HCT116 (cell line): ENCODE data around the gene TMEM184A.

ENCODE experiments used
- CEBPB ChIP-seq: IDR thresholded peaks from 2 replicates; pipeline ENCODE4 v1.6.1; 2012; ENCODE audit warnings: low read depth
- EZH2 ChIP-seq: fragments of 200-600 bp; sonication (generic); IDR thresholded peaks from 2 replicates; pipeline ENCODE4 v1.6.1; 2017; ENCODE audit warnings: antibody characterized with exemption, mixed run types
- EZH2phosphoT487 ChIP-seq: fragments of 200-600 bp; IDR thresholded peaks from 2 replicates; pipeline ENCODE4 v1.6.1; 2018; ENCODE audit warnings: antibody characterized with exemption, borderline replicate concordance
- JUND ChIP-seq: IDR thresholded peaks from 2 replicates; pipeline ENCODE4 v1.6.1; 2012
- POLR2A ChIP-seq: IDR thresholded peaks from 2 replicates; pipeline ENCODE4 v1.7.0; 2011; ENCODE audit warnings: borderline replicate concordance; ENCODE audit not compliant: insufficient read depth, insufficient read length; ENCODE audit errors: extremely low read depth
- POLR2AphosphoS5 ChIP-seq: IDR thresholded peaks from 2 replicates; pipeline ENCODE4 v1.6.1; 2011; ENCODE audit warnings: mild to moderate bottlenecking, low read depth, low read length, moderate library complexity
- SRF ChIP-seq: IDR thresholded peaks from 2 replicates; pipeline ENCODE4 v1.6.1; 2012; ENCODE audit warnings: low read depth
- TCF7L2 ChIP-seq: IDR thresholded peaks from 2 replicates; pipeline ENCODE4 v1.7.0; 2011; ENCODE audit warnings: borderline replicate concordance, inconsistent platforms; ENCODE audit not compliant: insufficient read depth, insufficient read length; ENCODE audit errors: extremely low read depth
- ZNF274 ChIP-seq: fragments of 200-500 bp; sonication (Bioruptor generic); IDR thresholded peaks from 2 replicates; pipeline ENCODE4 v1.6.1; 2014; ENCODE audit warnings: mild to moderate bottlenecking, low read depth, low read length, inconsistent platforms
- TF ChIP-seq, protein P1 (sequence below), 3 experiments: fragments of 200-600 bp in 1 of 3; sonication (generic) in 1 of 3; IDR thresholded peaks in 2 of 3; conservative IDR thresholded peaks in 1 of 3; 2 replicates each; pipeline ENCODE4 v1.5.1; 2012 to 2017; ENCODE audit warnings: low read depth in 2 of 3, low read length in 2 of 3, antibody characterized with exemption in 1 of 3, borderline replicate concordance in 1 of 3, control low read depth in 1 of 3, mild to moderate bottlenecking in 1 of 3, mixed read lengths in 1 of 3, mixed run types in 1 of 3, moderate library complexity in 1 of 3; ENCODE audit not compliant: insufficient read depth in 1 of 3
- TF ChIP-seq, protein P2 (sequence below): IDR thresholded peaks from 2 replicates; pipeline ENCODE4 v1.6.1; 2012
- TF ChIP-seq, protein P3 (sequence below): IDR thresholded peaks from 2 replicates; pipeline ENCODE4 v1.6.1; 2012; ENCODE audit warnings: low read depth
- TF ChIP-seq, protein P4 (sequence below): IDR thresholded peaks from 2 replicates; pipeline ENCODE4 v1.6.1; 2012

GRCh38 chr7:1587738-1588137 is 31.7 kb upstream of the TMEM184A start:
- TF ChIP-seq POLR2AphosphoS5 (no peak), EZH2phosphoT487 (no peak), POLR2A (no peak), EZH2 (no peak), CEBPB (no peak), ZNF274 (no peak), TCF7L2 (no peak), SRF (no peak), JUND (no peak)
- TF ChIP-seq, protein P1, sequence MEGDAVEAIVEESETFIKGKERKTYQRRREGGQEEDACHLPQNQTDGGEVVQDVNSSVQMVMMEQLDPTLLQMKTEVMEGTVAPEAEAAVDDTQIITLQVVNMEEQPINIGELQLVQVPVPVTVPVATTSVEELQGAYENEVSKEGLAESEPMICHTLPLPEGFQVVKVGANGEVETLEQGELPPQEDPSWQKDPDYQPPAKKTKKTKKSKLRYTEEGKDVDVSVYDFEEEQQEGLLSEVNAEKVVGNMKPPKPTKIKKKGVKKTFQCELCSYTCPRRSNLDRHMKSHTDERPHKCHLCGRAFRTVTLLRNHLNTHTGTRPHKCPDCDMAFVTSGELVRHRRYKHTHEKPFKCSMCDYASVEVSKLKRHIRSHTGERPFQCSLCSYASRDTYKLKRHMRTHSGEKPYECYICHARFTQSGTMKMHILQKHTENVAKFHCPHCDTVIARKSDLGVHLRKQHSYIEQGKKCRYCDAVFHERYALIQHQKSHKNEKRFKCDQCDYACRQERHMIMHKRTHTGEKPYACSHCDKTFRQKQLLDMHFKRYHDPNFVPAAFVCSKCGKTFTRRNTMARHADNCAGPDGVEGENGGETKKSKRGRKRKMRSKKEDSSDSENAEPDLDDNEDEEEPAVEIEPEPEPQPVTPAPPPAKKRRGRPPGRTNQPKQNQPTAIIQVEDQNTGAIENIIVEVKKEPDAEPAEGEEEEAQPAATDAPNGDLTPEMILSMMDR (IDR thresholded peaks at IDR 0.05 in 2 of 3, conservative IDR thresholded peaks at IDR 0.05 in 1 of 3; ENCODE audit: borderline replicate concordance in 1 of 3, insufficient read depth in 1 of 3, low read depth in 2 of 3, low read length in 2 of 3) = no peak
- TF ChIP-seq, protein P2, sequence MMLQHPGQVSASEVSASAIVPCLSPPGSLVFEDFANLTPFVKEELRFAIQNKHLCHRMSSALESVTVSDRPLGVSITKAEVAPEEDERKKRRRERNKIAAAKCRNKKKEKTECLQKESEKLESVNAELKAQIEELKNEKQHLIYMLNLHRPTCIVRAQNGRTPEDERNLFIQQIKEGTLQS = no peak
- TF ChIP-seq, protein P3, sequence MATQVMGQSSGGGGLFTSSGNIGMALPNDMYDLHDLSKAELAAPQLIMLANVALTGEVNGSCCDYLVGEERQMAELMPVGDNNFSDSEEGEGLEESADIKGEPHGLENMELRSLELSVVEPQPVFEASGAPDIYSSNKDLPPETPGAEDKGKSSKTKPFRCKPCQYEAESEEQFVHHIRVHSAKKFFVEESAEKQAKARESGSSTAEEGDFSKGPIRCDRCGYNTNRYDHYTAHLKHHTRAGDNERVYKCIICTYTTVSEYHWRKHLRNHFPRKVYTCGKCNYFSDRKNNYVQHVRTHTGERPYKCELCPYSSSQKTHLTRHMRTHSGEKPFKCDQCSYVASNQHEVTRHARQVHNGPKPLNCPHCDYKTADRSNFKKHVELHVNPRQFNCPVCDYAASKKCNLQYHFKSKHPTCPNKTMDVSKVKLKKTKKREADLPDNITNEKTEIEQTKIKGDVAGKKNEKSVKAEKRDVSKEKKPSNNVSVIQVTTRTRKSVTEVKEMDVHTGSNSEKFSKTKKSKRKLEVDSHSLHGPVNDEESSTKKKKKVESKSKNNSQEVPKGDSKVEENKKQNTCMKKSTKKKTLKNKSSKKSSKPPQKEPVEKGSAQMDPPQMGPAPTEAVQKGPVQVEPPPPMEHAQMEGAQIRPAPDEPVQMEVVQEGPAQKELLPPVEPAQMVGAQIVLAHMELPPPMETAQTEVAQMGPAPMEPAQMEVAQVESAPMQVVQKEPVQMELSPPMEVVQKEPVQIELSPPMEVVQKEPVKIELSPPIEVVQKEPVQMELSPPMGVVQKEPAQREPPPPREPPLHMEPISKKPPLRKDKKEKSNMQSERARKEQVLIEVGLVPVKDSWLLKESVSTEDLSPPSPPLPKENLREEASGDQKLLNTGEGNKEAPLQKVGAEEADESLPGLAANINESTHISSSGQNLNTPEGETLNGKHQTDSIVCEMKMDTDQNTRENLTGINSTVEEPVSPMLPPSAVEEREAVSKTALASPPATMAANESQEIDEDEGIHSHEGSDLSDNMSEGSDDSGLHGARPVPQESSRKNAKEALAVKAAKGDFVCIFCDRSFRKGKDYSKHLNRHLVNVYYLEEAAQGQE = no peak
- TF ChIP-seq, protein P4, sequence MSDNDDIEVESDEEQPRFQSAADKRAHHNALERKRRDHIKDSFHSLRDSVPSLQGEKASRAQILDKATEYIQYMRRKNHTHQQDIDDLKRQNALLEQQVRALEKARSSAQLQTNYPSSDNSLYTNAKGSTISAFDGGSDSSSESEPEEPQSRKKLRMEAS = no peak
